GM13977 (cell line): ENCODE measurements around the gene MBD5.

Source experiments
- DNase-seq: peaks from one replicate; pipeline ENCODE4 v3.0.0; 2012; ENCODE audit warnings: low spot score
- in situ Hi-C: fragments of 300-500 bp; cut with MboI; formaldehyde crosslinking; loops from one replicate; pipeline ENCODE4 v1.12.0; 2022; ENCODE audit warnings: low sequenced_read_pairs, low pct_unique_long_range_greater_than_20kb, mixed read lengths, inconsistent platforms; ENCODE audit not compliant: unreplicated experiment
- TF ChIP-seq, protein P1 (sequence below): IDR thresholded peaks from 2 replicates; pipeline ENCODE4 v1.5.1; 2012; ENCODE audit warnings: mild to moderate bottlenecking, control low read depth; ENCODE audit not compliant: insufficient read depth; ENCODE audit errors: extremely low read depth, missing control alignments

Gene MBD5

DNA sequence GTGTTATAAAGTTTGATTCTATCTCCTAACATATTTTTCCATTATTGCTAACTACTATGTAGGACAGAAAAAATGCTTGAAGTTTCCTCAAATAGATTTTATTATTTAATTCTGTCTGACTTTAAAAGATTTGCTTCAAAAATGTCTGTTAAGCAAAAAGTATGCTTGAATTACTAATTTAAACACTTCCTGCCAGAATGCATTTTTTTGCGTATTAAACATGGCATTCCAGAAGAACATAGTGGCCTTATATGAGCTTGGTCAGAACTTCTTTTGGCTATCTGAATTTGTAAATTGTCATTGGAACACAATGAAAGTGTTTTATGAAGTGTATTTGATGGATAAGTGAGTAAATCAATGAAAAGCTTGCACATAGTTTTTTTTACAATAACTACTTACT lies 37.8 kb downstream of the MBD5 start:
- in situ Hi-C loops: no loop called here
- DNase-seq: no peak
- TF ChIP-seq, protein P1, sequence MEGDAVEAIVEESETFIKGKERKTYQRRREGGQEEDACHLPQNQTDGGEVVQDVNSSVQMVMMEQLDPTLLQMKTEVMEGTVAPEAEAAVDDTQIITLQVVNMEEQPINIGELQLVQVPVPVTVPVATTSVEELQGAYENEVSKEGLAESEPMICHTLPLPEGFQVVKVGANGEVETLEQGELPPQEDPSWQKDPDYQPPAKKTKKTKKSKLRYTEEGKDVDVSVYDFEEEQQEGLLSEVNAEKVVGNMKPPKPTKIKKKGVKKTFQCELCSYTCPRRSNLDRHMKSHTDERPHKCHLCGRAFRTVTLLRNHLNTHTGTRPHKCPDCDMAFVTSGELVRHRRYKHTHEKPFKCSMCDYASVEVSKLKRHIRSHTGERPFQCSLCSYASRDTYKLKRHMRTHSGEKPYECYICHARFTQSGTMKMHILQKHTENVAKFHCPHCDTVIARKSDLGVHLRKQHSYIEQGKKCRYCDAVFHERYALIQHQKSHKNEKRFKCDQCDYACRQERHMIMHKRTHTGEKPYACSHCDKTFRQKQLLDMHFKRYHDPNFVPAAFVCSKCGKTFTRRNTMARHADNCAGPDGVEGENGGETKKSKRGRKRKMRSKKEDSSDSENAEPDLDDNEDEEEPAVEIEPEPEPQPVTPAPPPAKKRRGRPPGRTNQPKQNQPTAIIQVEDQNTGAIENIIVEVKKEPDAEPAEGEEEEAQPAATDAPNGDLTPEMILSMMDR: no peak

DNA sequence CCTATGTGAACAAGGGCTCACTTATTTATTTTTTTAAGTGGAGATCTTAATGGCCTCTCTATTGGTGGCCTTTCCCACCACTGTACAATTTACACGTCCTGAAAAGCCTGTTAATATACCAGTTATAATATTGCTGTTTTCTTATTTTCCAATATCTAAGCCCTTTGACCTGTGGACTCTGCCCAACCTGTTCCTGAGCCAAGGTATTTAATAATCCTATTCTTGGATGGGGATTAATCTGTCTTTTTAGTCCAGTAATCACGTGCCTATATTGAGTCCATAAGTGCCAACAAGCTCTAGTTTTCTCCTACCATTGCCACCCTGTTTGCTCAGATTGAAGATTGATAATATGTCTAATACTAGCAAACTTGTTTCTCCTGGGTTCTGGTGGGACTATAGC lies 42.7 kb downstream of the MBD5 start:
- in situ Hi-C loops: no loop called here
- TF ChIP-seq, protein P1: no peak
- no peak for DNase-seq

DNA sequence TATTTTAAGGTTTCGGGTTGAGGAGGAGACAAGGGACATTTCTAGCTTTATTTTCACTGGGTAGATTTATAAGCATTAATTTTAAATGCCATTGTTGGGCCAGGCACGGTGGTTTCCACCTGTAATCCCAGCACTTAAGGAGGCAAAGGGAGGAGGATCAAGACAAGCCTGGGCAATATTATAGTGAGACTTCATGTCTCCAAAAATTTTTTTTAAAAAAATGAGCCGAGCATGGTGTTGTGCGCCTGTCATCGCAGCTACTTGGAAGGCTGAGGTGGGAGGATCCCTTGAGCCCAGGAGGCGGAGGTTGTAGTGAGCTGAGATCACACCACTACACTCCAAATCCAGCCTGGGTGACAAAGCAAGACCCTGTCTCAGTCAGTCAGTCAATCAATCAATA lies 45.0 kb downstream of the MBD5 start:
- in situ Hi-C loops: no loop called here
- TF ChIP-seq, protein P1: no peak
- no peak for DNase-seq

DNA sequence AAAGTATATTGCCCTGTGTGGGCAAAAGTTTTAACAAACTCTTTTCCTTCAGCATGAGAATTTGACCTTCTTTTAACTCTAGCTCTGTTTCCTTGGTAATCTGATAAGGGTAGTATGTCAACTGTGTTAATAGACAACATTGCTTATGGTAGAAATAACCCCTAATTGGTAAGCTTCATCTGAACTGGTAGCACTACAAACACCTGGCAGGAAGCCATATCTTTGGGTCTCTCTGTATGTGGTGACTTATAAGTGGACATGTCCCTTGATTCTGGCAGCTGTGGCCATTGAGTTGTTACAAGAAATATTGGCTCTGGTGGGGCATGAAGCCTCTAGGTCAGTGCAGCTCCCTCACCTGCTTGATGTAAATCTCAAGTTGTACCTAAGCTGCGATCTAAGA lies 46.9 kb downstream of the MBD5 start:
- in situ Hi-C loops: no loop called here
- no peak for DNase-seq
- TF ChIP-seq, protein P1: no peak

DNA sequence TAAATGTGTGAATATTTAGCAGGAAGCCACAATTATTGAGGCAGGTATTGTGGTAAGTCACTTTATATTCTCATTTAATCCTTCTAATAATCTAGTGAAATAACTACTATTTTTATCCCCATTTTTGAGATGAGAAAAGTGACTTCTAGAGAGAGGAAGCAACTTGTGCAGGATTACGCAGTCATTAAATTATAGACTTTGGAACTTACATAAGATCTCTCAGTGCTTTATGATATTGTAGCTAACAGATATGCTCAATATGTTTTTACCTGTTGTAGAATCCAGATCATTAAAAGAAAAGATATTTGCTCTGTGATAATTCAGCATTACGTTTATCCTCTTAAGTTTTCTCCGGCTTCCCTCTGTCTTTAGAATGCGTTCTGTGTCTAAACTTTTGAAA lies 50.5 kb downstream of the MBD5 start:
- TF ChIP-seq, protein P1: no peak
- DNase-seq: no peak
- in situ Hi-C loops: no loop called here

DNA sequence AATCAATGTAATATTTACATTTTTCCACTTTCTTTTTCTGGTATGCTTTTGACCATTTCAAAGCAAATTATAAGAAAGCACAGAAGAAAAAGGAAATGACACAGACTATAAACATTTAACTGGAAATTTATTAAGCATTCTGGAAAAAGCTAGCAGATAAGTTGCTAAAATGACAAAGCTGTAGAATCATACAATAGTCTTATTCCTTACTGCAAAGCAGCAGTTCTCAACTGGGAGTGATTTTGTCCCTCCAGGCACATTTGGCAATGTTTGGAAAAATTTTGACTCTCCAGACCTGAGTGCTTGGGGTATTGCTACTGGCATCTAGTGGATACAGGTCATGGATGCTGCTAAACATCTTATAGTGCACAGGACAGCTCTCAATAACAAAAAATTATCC lies 75.1 kb downstream of the MBD5 start:
- in situ Hi-C loops: no loop called here
- TF ChIP-seq, protein P1: no peak
- DNase-seq: no peak

DNA sequence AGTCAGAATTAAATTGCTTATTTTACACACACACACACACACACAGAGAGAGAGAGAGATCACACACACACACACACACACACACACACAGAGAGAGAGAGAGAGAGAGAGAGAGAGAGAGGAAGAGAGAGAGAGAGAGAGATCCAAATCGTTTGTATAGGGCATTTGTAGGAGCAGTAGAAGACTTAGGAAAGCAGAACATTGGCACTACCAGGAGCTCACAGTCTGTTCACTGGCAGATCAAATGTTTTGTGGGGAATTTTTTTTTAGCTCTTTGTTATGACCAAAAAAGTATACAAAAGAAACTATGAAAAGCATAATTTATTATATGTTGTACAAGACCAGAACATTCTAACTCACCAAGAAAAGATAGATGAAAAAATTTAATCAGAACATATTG lies 81.8 kb downstream of the MBD5 start:
- in situ Hi-C loops: no loop called here
- TF ChIP-seq, protein P1: no peak
- DNase-seq: no peak
